GM23338 (cell line): ENCODE data around the gene AVP. TPM values are rescaled to one million over a fixed set of nuclear protein-coding genes. Genes with fewer than 3 reads are reported as not detected.

ENCODE experiments used
- ATAC-seq: fragments of 200-7000 bp; cut with Tn5 transposase; 3 replicates; pipeline ENCODE4 v1.9.1; 2020
- DNase-seq: peaks from one replicate; pipeline ENCODE4 v3.0.0-alpha.2; 2015; ENCODE audit warnings: low spot score
- H2AFZ ChIP-seq: fragments of 200-600 bp; sonication (generic); 2 replicates; pipeline ENCODE4 v1.8.0; 2016; ENCODE audit warnings: antibody characterized with exemption, mild to moderate bottlenecking, moderate library complexity
- H3F3A ChIP-seq: fragments of 200-600 bp; sonication (generic); replicated peaks from 2 replicates; pipeline ENCODE4 v1.8.0; 2017; ENCODE audit warnings: antibody characterized with exemption, mixed run types, low read depth
- H3K27ac ChIP-seq: fragments of 200-600 bp; sonication (generic); 2 replicates; pipeline ENCODE4 v1.6.1; 2016; ENCODE audit warnings: low read depth
- H3K27me3 ChIP-seq: fragments of 200-600 bp; sonication (generic); 2 replicates; pipeline ENCODE4 v1.8.0; 2016; ENCODE audit warnings: mild to moderate bottlenecking, mixed run types, moderate library complexity; ENCODE audit not compliant: insufficient read depth
- H3K36me3 ChIP-seq: fragments of 200-600 bp; sonication (generic); 2 replicates; pipeline ENCODE4 v1.8.0; 2016; ENCODE audit warnings: mild to moderate bottlenecking; ENCODE audit not compliant: insufficient read depth
- H3K4me1 ChIP-seq: fragments of 200-600 bp; sonication (generic); 2 replicates; pipeline ENCODE4 v1.8.0; 2016; ENCODE audit warnings: mild to moderate bottlenecking, moderate library complexity; ENCODE audit not compliant: insufficient read depth
- H3K4me2 ChIP-seq: fragments of 200-600 bp; sonication (generic); 2 replicates; pipeline ENCODE4 v1.7.1; 2017; ENCODE audit warnings: mixed run types
- H3K4me3 ChIP-seq: fragments of 200-600 bp; sonication (generic); 2 replicates; pipeline ENCODE4 v1.6.1; 2016; ENCODE audit warnings: mixed run types
- H3K79me2 ChIP-seq: fragments of 200-600 bp; sonication (generic); replicated peaks from 2 replicates; pipeline ENCODE4 v1.8.0; 2017; ENCODE audit warnings: mild to moderate bottlenecking; ENCODE audit not compliant: insufficient read depth
- H3K9me2 ChIP-seq: fragments of 200-600 bp; sonication (generic); 2 replicates; pipeline ENCODE4 v1.8.0; 2017; ENCODE audit not compliant: insufficient read depth
- H4K20me1 ChIP-seq: fragments of 200-600 bp; sonication (generic); replicated peaks from 2 replicates; pipeline ENCODE4 v1.8.0; 2017; ENCODE audit warnings: mild to moderate bottlenecking; ENCODE audit not compliant: insufficient read depth
- H3K27ac Mint-ChIP-seq: 2 replicates; pipeline ENCODE4 v1.8.0; 2020; ENCODE audit warnings: inconsistent platforms, mild to moderate bottlenecking, moderate library complexity, mixed read lengths
- H3K27me3 Mint-ChIP-seq: 3 replicates; pipeline ENCODE4 v1.8.0; 2022; ENCODE audit warnings: low read depth, mild to moderate bottlenecking, moderate library complexity, mixed read lengths, inconsistent platforms; ENCODE audit not compliant: insufficient read depth, poor library complexity
- H3K36me3 Mint-ChIP-seq: 3 replicates; pipeline ENCODE4 v1.8.0; 2021; ENCODE audit warnings: low read depth, mild to moderate bottlenecking, inconsistent platforms, moderate library complexity, mixed read lengths
- H3K4me1 Mint-ChIP-seq: 3 replicates; pipeline ENCODE4 v1.8.0; 2020; ENCODE audit warnings: mild to moderate bottlenecking, inconsistent platforms, mixed read lengths
- H3K4me3 Mint-ChIP-seq: 3 replicates; pipeline ENCODE4 v1.8.0; 2021; ENCODE audit warnings: moderate library complexity, mild to moderate bottlenecking, inconsistent platforms, mixed read lengths
- H3K9me3 Mint-ChIP-seq: 3 replicates; pipeline ENCODE4 v1.8.0; 2020; ENCODE audit warnings: moderate library complexity, mild to moderate bottlenecking, inconsistent platforms, mixed read lengths
- EZH2 ChIP-seq: fragments of 200-600 bp; sonication (generic); IDR thresholded peaks from one replicate; pipeline ENCODE4 v1.8.0; 2017; ENCODE audit warnings: antibody characterized with exemption, mild to moderate bottlenecking, low read depth; ENCODE audit not compliant: unreplicated experiment
- POLR2AphosphoS5 ChIP-seq: IDR thresholded peaks from 2 replicates; pipeline ENCODE4 v1.6.1; 2016; ENCODE audit warnings: antibody characterized with exemption, low read depth
- STAT1 ChIP-seq: IDR thresholded peaks from one replicate; pipeline ENCODE4 v1.6.1; 2016; ENCODE audit warnings: antibody characterized with exemption; ENCODE audit not compliant: unreplicated experiment
- ZNF114 ChIP-seq: fragments of 250-450 bp; sonication (Bioruptor Pico); IDR thresholded peaks from 2 replicates; pipeline ENCODE4 v1.5.0; 2020; ENCODE audit warnings: mild to moderate bottlenecking, moderate library complexity
- polyA plus RNA-seq: library from polyadenylated mRNA; unstranded; fragments of >200 nt; fragmentation: Nextera tagmentation; extraction: Ambion mirVana; gene quantifications from 2 replicates; pipeline ENCODE4 v1.2.1, GENCODE V29; 2016
- total RNA-seq: library from RNA; depleted of rRNA; stranded (reverse); fragments of >200 nt; shearing (Covaris generic); gene quantifications from 2 replicates; pipeline ENCODE4 v1.2.3, GENCODE V29; 2014
- TF ChIP-seq, protein P1 (sequence below): fragments of 250-450 bp; sonication (Bioruptor Pico); IDR thresholded peaks from 2 replicates; pipeline ENCODE4 v1.5.0; 2020; ENCODE audit warnings: mild to moderate bottlenecking, moderate library complexity

The AVP gene
- total and polyA plus RNA-seq, 2 experiments from 2014 or later, result 0.60 TPM; not detected in 1

DNA sequence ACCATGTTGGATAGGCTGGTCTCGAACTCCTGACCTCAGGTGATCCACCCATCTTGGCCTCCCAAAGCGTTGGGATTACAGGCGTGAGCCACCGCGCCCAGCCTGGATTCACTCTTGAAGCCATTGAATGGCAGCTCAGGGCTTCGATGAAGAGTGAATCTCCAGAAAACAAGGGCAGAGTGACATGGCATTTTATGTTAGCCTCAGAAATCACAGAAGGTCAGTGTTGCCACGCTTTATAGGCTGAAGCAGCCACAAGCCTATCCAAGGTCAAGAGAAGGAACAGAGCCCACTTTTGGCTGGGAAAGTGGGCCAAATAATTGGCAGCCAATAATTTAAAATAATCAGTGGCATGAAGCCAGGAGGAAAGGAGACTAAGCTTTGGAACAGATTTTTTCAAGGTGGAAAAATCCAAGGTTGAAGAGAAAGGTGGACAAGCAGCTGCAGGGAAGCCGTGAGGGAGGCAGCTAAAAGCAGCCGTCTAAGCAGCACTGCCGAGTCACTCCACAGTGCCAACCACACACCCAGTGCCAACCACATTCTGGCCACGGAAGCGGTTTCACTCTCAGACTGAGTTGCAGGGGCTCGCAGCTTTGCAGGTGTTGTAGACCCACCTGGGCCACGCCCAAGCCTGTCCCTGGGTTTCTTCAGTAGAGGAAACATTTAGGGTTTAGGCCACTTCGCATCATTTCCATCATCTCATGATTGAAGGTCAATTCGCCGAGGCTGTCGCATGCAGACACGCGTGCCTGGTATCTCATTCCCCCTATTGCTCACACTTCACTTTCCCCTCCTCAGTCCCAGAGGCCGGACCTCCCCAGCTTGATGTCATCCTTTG lies 17.4 kb upstream of the AVP start:
- Histone ChIP-seq H2AFZ (no peak overlapping the region), H3K27me3 (no peaks in the 10 kb centered on the region), H3K27ac (no peak overlapping the region), H3K36me3 (no peaks in the 10 kb centered on the region), H3K4me2 (no peak overlapping the region), H3F3A (no peaks in the 10 kb centered on the region), H3K4me1 (no peaks in the 10 kb centered on the region), H3K79me2 (no peaks in the 10 kb centered on the region), H3K9me2 (no peaks in the 10 kb centered on the region), H3K4me3 (no peak overlapping the region), H4K20me1 (no peaks in the 10 kb centered on the region)
- Mint-ChIP-seq H3K9me3 (no peaks in the 10 kb centered on the region), H3K27me3 (peaks cover 7% of the 10 kb centered on the region), H3K4me1 (peaks cover 8% of the 10 kb centered on the region), H3K4me3 (no peak overlapping the region), H3K27ac (0 out of 2 replicates have a peak overlapping the region, but pooled peaks have one; percentile 52), H3K36me3 (no peaks in the 10 kb centered on the region)
- no peak for DNase-seq
- ATAC-seq, result no peak
- TF ChIP-seq ZNF114 (CRISPR knock-in tag), result no peak

DNA sequence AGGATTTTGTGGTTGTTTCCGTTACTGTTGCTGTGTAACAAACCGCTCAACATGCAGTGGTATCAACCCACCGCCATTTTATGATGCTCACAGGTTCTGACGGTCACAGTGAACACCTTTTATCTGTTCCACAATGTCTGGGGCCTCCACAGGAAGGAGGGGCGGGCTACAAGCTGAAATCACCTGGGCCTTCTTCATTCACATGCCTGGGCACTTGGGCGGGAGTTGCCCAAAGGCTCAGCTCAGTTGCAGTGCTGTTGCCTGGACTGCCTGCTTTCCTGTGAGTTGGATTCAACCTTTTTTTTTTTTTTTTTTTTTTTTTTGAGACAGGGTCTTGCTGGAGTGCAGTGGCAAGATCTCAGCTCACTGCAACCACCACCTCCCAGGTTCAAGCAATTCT lies 16.7 kb upstream of the AVP start:
- Mint-ChIP-seq H3K27ac (no peak overlapping the region), H3K36me3 (no peaks in the 10 kb centered on the region), H3K4me3 (no peak overlapping the region), H3K27me3 (peaks cover 6% of the 10 kb centered on the region), H3K4me1 (peaks cover 5% of the 10 kb centered on the region; the same call in 1 of the 3 replicates), H3K9me3 (no peaks in the 10 kb centered on the region)
- Histone ChIP-seq H3K79me2 (no peaks in the 10 kb centered on the region), H3K4me2 (no peak overlapping the region), H3K4me1 (no peaks in the 10 kb centered on the region), H3K9me2 (no peaks in the 10 kb centered on the region), H3K4me3 (no peak overlapping the region), H3K27me3 (no peaks in the 10 kb centered on the region), H3F3A (no peaks in the 10 kb centered on the region), H3K27ac (no peak overlapping the region), H4K20me1 (no peaks in the 10 kb centered on the region), H2AFZ (no peak overlapping the region), H3K36me3 (no peaks in the 10 kb centered on the region)
- TF ChIP-seq STAT1 (no peak), EZH2 (no peak), POLR2AphosphoS5 (no peak)
- TF ChIP-seq, protein P1, sequence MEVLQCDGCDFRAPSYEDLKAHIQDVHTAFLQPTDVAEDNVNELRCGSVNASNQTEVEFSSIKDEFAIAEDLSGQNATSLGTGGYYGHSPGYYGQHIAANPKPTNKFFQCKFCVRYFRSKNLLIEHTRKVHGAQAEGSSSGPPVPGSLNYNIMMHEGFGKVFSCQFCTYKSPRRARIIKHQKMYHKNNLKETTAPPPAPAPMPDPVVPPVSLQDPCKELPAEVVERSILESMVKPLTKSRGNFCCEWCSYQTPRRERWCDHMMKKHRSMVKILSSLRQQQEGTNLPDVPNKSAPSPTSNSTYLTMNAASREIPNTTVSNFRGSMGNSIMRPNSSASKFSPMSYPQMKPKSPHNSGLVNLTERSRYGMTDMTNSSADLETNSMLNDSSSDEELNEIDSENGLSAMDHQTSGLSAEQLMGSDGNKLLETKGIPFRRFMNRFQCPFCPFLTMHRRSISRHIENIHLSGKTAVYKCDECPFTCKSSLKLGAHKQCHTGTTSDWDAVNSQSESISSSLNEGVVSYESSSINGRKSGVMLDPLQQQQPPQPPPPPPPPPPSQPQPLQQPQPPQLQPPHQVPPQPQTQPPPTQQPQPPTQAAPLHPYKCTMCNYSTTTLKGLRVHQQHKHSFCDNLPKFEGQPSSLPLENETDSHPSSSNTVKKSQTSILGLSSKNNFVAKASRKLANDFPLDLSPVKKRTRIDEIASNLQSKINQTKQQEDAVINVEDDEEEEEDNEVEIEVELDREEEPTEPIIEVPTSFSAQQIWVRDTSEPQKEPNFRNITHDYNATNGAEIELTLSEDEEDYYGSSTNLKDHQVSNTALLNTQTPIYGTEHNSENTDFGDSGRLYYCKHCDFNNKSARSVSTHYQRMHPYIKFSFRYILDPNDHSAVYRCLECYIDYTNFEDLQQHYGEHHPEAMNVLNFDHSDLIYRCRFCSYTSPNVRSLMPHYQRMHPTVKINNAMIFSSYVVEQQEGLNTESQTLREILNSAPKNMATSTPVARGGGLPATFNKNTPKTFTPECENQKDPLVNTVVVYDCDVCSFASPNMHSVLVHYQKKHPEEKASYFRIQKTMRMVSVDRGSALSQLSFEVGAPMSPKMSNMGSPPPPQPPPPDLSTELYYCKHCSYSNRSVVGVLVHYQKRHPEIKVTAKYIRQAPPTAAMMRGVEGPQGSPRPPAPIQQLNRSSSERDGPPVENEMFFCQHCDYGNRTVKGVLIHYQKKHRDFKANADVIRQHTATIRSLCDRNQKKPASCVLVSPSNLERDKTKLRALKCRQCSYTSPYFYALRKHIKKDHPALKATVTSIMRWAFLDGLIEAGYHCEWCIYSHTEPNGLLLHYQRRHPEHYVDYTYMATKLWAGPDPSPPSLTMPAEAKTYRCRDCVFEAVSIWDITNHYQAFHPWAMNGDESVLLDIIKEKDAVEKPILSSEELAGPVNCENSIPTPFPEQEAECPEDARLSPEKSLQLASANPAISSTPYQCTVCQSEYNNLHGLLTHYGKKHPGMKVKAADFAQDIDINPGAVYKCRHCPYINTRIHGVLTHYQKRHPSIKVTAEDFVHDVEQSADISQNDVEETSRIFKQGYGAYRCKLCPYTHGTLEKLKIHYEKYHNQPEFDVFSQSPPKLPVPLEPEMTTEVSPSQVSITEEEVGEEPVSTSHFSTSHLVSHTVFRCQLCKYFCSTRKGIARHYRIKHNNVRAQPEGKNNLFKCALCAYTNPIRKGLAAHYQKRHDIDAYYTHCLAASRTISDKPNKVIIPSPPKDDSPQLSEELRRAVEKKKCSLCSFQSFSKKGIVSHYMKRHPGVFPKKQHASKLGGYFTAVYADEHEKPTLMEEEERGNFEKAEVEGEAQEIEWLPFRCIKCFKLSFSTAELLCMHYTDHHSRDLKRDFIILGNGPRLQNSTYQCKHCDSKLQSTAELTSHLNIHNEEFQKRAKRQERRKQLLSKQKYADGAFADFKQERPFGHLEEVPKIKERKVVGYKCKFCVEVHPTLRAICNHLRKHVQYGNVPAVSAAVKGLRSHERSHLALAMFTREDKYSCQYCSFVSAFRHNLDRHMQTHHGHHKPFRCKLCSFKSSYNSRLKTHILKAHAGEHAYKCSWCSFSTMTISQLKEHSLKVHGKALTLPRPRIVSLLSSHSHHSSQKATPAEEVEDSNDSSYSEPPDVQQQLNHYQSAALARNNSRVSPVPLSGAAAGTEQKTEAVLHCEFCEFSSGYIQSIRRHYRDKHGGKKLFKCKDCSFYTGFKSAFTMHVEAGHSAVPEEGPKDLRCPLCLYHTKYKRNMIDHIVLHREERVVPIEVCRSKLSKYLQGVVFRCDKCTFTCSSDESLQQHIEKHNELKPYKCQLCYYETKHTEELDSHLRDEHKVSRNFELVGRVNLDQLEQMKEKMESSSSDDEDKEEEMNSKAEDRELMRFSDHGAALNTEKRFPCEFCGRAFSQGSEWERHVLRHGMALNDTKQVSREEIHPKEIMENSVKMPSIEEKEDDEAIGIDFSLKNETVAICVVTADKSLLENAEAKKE, result no peak
- DNase-seq (no peak), ATAC-seq (no peak)
